GM18870 (cell line): ENCODE results near the gene APOE.
"Not testable (repeated sequence)": the region's sequence is repeated elsewhere in the genome, so short reads cannot be mapped to it uniquely, and the experiment has no call there.

Experiments used
- ATAC-seq: cut with Tn5 transposase; IDR thresholded peaks from one replicate; pipeline ENCODE4 v1.9.1; 2021; ENCODE audit warnings: moderate library complexity; ENCODE audit not compliant: unreplicated experiment

Gene APOE

DNA sequence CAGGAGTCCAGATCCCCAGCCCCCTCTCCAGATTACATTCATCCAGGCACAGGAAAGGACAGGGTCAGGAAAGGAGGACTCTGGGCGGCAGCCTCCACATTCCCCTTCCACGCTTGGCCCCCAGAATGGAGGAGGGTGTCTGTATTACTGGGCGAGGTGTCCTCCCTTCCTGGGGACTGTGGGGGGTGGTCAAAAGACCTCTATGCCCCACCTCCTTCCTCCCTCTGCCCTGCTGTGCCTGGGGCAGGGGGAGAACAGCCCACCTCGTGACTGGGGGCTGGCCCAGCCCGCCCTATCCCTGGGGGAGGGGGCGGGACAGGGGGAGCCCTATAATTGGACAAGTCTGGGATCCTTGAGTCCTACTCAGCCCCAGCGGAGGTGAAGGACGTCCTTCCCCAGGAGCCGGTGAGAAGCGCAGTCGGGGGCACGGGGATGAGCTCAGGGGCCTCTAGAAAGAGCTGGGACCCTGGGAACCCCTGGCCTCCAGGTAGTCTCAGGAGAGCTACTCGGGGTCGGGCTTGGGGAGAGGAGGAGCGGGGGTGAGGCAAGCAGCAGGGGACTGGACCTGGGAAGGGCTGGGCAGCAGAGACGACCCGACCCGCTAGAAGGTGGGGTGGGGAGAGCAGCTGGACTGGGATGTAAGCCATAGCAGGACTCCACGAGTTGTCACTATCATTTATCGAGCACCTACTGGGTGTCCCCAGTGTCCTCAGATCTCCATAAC is at the start of gene APOE:
TSS of gene APOE (plus strand) at position 360 of the 724 bp plus-strand sequence. CDS start 829 bp downstream, outside the sequence.
- ATAC-seq = no peak

DNA sequence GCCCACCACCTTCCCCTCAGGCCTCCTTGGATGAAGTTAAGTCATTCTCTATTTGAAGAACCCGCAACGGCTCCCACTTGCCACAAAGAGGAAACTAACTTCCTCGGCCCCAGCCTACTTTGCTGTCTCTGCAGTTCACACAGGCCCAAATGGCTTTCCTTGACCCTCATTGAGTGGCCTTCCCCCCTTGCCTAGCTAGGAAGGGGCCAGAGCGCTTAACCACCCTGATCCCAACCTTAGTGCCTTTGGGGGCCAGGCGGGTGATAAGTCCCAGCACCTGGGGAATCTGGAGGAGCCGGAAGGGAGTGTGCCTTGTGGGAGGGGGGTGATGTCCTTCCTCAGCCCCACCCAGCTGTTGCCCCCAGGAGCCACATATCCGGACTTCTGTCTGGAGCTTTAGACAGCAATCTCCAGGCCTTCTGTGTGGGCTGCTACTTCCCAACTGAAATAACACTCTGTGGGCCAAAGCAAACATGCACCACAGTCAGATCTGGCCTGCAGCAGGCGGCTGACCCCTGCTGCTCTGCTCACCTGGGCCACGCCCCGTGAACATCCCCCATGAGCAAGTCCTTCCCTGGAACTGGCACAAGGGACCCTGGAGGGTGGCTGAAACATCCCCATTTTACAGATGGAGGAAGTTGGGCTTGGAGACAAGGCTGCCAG is 49.0 kb upstream of the APOE start:
- no peak for ATAC-seq

DNA sequence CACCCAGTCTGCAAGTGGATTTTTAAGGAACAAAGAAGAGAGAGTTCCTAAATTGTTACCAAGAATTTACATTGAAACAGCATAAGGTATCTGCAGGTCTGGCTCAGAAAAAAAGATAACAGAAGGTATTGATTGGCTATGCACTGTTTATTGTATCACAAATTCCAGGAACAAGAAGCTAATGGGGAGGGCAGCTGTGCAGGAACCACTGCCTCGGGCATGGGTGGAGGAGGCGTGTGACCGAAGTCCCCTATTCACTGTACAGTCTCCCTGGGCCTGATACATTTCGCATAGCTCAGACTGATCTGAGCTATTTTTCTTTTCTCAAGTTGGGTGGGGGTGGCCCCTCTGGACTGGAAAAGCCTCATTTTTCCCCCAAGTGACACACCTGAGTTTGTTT is 47.8 kb upstream of the APOE start:
- no peak for ATAC-seq

DNA sequence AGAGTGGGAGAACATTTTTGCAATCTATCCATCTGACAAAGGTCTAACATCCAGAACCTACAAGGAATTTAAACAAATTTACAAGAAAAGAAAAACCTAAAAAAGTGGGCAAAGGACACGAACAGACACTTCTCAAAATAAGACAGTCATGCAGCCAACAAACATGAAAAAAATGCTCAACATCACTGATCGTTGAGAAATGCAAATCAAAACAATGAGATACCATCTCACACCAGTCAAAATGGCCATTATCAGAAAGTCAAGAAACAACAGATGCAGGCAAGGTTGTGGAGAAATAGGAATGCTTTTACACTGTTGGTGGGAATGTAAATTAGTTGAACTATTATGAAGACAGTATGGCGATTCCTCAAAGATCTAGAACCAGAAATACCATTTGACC is 44.0 kb upstream of the APOE start:
- not testable (repeated sequence) for ATAC-seq

DNA sequence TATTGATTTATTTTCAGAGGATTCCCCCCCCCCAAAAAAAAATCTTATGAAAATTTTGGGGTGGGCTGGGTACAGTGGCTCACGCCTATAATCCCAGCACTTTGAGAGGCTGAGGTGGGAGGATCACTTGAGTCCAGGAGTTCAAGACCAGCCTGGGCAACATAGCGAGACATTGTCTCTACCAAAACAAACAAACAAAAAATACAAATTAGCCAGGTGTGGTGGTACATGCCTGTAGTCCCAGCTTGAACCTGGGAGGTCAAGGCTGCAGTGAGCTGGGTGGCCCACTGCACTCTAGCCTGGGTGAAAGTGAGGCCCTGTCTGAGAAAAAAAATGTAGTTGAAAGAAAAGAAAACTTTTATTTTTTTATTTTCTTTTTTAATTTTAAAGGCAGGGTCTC is 41.6 kb upstream of the APOE start:
- ATAC-seq = no peak

DNA sequence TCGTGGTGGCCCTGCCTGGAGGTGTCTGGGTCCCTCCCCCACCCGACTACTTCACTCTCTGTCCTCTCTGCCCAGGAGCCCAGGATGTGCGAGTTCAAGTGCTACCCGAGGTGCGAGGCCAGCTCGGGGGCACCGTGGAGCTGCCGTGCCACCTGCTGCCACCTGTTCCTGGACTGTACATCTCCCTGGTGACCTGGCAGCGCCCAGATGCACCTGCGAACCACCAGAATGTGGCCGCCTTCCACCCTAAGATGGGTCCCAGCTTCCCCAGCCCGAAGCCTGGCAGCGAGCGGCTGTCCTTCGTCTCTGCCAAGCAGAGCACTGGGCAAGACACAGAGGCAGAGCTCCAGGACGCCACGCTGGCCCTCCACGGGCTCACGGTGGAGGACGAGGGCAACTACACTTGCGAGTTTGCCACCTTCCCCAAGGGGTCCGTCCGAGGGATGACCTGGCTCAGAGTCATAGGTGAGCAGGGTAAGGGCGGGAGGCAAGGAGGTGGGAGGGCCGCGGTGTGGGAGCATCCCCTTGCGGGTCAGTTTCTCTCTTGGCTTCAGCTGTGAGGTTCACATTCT is 40.3 kb upstream of the APOE start:
- ATAC-seq = no peak

DNA sequence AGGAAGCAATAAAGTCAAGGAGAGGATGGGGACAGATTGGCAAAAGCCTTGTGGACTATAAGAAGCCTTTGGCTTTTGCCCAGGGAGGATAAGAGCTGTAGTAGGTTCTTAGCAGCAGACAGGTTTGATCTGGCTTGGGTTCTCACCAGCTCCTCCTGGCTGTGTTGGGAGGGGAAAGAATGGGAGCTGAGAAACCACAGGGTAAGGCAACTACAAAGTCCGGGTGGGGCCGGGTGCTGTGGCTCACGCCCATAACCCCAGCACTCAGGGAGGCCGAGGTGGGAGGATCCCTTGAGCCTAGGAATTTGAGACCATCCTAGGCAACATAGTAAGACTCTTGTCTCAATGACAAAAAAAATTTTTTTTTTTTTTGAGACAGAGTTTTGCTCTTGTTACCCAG is 38.9 kb upstream of the APOE start:
- no peak for ATAC-seq

DNA sequence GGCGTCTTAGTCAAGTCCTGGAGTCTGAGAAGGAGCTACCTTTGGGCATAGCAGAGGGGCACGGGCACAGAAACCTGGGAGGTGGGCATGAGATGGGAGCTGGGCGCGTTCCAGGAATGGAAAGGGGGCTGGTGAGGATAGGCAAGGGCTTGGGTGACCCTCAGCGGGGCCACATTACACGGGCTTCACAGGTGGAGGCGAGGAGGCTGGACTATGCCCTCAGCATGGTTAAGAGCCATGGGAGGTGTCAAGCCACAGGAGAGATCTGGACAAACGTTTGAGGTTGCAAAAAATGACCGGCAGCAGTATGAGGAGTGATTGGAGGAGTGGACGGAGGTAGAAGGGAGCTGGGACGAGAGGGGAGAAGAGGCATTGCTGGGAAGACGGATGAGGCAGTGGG is 38.0 kb upstream of the APOE start:
- no peak for ATAC-seq

DNA sequence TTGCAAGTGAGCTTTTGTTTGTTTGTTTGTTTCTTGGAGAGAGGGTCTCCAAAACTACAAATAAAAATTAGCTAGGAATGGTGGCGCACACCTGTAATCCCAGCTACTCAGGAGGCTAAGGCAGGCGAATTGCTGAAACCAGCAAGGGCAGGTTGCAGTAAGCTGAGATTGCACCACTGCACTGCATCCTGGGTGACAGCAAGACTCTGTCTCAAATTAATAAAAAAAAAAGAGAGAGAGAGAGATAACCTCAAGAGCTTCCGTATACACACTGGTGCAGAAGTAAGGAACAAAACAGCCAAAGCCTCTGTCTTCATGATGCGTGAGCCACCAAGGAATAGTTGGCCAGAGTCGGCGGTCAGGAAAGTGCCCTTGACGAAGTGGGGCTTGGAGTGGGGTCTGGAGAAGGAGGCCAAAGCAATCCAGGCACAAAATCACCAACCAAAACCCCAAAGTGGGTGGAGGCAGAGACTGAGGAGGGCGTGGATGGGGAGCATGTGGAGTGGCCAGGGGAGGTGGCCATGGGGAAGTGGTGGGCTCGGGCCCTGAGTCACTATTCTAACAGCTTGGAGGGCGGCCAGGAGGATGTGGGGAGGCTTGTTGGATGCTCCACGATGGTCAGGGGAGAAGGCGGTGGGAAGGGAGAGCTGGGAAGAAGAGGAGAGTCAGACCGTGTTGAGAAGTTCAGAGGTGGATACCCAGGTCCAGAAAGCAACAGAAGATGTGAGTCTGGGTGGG is 35.7 kb upstream of the APOE start:
- ATAC-seq = no peak

DNA sequence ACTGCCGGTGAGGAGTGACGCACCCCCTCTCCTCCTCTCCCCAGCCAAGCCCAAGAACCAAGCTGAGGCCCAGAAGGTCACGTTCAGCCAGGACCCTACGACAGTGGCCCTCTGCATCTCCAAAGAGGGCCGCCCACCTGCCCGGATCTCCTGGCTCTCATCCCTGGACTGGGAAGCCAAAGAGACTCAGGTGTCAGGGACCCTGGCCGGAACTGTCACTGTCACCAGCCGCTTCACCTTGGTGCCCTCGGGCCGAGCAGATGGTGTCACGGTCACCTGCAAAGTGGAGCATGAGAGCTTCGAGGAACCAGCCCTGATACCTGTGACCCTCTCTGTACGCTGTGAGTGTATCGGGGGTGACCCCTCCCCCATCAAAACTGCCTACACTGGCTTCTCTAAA is 33.8 kb upstream of the APOE start:
- no peak for ATAC-seq

DNA sequence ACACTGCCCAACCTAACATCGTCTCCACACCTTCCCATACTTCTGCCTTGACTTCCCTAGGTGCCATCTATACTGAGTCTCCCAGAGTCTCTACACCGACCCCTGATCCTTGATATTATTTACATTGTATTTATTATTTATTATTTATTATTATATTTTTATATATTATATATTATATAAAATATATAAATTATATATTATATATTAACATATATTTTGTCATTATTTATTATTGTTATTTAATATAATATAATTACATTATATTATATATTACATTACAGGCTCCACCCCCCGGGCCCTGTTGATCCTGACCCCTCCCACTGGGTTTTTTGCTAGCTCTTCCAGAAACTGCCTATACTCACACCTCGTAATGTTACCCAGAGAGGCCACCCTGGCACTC is 32.9 kb upstream of the APOE start:
- no peak for ATAC-seq

DNA sequence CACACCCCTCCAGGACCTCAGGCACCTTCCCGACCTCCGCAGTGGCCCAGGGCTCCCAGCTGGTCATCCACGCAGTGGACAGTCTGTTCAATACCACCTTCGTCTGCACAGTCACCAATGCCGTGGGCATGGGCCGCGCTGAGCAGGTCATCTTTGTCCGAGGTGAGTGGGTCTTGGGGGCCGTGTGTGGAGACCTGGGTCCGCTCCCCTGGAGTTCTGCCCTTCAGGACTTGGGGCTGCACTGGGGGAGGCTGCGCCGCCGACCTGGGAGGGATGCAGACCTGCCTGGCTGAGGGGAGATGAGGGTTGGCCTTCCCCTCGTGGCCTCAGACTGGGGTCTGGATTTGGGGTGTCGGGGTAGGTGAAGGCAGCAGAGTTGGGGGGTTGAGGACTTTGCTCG is 31.3 kb upstream of the APOE start:
- ATAC-seq = no peak

DNA sequence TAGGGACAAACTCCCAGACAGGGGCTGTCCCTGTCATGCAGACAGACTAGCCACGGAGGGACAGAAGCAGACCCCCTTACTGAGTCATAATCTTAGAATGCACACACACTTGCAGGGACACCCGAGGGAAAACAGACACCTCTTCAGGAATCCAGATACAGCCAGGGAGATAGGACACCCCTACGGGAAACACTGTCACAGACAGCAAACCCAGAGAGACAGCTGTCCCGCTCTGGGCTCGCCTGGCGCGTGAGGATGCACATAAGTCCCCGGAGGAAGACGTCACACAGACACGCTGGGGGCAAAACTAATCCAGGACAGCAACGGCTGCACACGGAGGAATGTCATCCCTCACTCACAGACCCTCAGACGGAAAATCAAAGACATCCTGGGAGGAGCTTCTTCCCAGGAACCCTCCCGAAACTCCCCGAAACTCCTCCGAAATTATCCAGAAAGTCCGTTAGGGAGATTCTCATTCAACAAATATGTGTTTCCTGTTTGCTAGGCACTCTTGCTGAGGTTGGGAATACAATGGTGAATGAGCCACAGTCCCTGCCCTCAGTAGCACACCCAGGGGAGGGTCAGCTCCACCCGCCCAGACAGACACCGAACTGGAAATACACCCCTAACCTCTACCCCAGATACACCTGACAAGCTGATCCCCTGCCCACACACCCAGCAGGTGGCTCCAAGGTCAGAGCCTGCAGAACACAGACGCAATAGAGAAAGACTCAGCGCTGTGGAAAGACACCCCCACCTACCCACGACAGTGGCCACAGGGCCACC is 29.7 kb upstream of the APOE start:
- ATAC-seq = no peak

DNA sequence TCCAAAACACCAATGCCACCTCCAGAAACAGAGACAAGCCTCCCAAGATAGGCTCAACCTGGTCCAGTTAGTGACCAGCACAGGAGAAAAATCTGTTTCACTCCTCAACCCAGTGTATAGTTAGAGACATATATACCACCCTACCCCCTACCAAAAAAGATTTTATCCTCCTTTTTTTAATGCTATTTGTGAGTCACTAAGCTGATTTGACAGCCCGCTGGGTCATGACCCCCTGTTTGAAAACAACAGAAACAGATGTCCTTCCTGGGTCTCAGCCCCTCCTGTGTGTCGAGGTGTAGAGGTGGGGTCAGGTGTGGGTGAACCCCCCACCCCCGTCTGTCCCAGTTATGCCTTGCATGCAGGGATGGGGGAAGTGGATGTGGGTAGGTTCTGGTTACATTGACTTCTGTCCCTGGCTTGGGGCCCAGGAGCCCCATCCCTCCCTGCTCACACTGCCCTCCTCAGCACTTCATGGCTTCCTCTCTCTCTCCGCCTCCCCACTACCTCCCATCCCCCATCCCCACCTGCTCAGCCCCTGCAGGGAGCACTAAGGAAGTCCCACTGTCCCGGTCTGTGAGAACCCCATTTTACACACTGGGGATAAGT is 28.6 kb upstream of the APOE start:
- ATAC-seq = no peak

DNA sequence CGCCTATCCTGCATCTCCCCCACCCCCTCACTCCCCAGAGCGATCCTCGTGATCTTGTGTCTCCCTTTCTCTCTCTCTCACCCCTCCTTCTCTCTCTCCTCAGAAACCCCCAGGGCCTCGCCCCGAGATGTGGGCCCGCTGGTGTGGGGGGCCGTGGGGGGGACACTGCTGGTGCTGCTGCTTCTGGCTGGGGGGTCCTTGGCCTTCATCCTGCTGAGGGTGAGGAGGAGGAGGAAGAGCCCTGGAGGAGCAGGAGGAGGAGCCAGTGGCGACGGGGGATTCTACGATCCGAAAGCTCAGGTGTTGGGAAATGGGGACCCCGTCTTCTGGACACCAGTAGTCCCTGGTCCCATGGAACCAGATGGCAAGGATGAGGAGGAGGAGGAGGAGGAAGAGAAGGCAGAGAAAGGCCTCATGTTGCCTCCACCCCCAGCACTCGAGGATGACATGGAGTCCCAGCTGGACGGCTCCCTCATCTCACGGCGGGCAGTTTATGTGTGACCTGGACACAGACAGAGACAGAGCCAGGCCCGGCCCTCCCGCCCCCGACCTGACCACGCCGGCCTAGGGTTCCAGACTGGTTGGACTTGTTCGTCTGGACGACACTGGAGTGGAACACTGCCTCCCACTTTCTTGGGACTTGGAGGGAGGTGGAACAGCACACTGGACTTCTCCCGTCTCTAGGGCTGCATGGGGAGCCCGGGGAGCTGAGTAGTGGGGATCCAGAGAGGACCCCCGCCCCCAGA is 27.3 kb upstream of the APOE start:
- no peak for ATAC-seq

DNA sequence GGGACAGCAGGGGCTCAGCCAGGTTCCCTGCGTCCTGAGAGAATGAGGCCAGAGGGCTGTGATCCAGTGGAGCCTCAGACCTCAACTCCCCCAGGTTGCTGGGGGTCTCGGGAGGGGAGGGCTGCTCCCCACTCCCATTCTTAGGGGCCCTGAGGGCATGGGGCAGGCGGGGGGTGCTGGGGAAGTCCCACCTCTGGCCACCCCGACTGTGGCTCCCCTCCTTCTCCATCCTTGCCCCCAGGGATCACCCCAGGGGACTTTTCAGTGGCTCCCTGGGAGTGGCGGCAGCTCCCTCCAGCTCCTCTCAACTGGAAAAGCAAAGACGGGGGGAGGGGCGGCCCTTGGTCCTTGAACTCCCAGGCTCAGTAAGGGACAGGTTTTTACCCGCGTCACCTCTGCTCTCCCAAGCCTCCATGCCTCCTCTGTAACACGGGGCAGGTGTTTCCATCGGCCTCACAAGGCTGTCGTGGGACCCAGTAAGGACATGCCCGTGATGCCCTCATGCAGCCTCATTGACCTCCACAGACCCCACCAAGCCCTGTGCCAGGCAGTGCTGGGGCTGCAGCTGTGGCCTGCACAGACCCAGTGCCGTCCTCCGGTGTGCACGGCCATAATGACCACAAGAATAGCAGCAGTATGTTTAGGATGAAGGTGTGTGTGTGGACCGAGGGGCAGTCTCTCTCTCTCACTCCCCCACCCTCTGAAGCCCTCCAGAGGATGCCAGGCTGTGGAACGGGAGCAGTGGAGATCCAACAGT is 26.1 kb upstream of the APOE start:
- ATAC-seq = no peak

DNA sequence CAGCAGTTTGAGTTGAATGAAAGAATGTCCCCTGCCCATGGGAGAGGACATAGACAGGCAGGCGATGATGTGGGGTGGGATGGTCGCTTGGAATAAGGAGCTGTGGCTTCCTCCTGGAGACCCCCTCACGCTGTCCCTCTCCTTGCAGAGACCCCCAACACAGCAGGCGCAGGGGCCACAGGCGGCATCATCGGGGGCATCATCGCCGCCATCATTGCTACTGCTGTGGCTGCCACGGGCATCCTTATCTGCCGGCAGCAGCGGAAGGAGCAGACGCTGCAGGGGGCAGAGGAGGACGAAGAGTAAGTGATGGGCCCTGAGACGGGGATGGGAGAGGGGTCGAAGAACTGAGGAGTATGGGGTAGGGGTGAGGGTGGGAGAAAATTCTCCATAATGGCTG is 23.5 kb upstream of the APOE start:
- no peak for ATAC-seq

DNA sequence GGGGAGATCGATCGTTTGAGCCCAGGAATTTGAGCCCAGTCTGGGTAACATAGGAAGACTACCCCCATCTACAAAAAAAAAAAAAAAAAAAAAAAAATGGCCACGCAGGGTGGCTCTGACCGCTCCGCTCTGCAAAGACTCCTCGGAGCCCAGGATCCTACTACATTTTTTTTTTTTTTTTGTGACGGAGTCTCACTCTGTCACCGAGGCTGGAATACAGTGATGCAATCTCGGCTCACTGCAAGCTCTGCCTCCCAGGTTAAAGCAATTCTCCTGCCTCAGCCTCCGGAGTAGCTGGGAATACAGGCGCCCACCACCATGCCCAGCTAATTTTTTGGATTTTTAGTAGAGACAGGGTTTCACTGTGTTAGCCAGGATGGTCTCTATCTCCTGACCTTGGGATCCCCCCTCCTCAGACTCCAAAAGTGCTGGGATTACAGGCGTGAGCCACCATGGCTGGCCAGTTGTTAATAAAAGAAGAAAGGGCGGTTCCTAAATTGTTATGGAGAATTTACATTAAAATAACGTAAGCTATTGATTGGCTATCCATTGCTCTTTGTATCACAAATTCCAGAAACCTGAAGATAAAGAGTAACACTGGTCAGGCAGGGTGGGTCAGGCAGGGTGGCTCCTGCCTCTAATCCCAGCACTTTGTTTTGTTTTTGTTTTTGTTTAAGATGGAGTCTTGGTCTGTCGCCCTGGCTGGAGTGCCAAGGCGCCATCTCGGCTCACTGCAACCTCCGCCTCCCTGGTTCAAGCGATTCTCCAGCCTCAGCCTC is 22.8 kb upstream of the APOE start:
- not testable (repeated sequence) for ATAC-seq
